G401.6 (cell line): ENCODE measurements around the gene TBX15.
"Not testable (repeated sequence)": the region's sequence is repeated elsewhere in the genome, so short reads cannot be mapped to it uniquely, and the experiment has no call there.

Source experiments
- FAIRE-seq: peaks from 2 replicates; lab custom pipeline; 2012; peaks lifted over from hg19 to GRCh38; lab: Jason Lieb, UNC

TBX15 gene

GRCh38 chr1:118958140-118958539 is 30.0 kb downstream of the TBX15 start:
- FAIRE-seq = no peak

GRCh38 chr1:118957579-118957978 is 30.6 kb downstream of the TBX15 start:
- not testable (repeated sequence) for FAIRE-seq

- FAIRE-seq = no peak
These were observed 33.7 kb downstream of the TBX15 start for GRCh38 chr1:118954301-118954905.

- FAIRE-seq = no peak
These were observed 36.7 kb downstream of the TBX15 start for GRCh38 chr1:118951270-118951936.

GRCh38 chr1:118949315-118949714 is 38.8 kb downstream of the TBX15 start:
- FAIRE-seq = no peak

GRCh38 chr1:118948846-118949245 is 39.3 kb downstream of the TBX15 start:
- no peak for FAIRE-seq

- FAIRE-seq = no peak
These were observed 39.8 kb downstream of the TBX15 start for GRCh38 chr1:118948351-118948750.

- FAIRE-seq = no peak
These were observed 40.4 kb downstream of the TBX15 start for GRCh38 chr1:118947790-118948189.

- no peak for FAIRE-seq
These were observed 41.0 kb downstream of the TBX15 start for GRCh38 chr1:118947003-118947765.

GRCh38 chr1:118945489-118945888 is 42.7 kb downstream of the TBX15 start:
- FAIRE-seq = no peak

GRCh38 chr1:118944546-118944945 is 43.6 kb downstream of the TBX15 start:
- no peak for FAIRE-seq

GRCh38 chr1:118944133-118944532 is 44.0 kb downstream of the TBX15 start:
- FAIRE-seq = no peak

GRCh38 chr1:118940957-118941356 is 47.2 kb downstream of the TBX15 start:
- no peak for FAIRE-seq

- FAIRE-seq = no peak
These were observed 50.6 kb downstream of the TBX15 start for GRCh38 chr1:118937413-118938072.

GRCh38 chr1:118934706-118935105 is 53.4 kb downstream of the TBX15 start:
- FAIRE-seq = no peak

GRCh38 chr1:118933051-118933781 is 54.9 kb downstream of the TBX15 start:
- FAIRE-seq = no peak

GRCh38 chr1:118931876-118932275 is 56.3 kb downstream of the TBX15 start:
- no peak for FAIRE-seq

- no peak for FAIRE-seq
These were observed 59.2 kb downstream of the TBX15 start for GRCh38 chr1:118928739-118929554.

GRCh38 chr1:118927427-118928187 is 60.5 kb downstream of the TBX15 start:
- no peak for FAIRE-seq

- no peak for FAIRE-seq
These were observed 61.9 kb downstream of the TBX15 start for GRCh38 chr1:118926261-118926660.

- FAIRE-seq = no peak
These were observed 62.5 kb downstream of the TBX15 start for GRCh38 chr1:118925651-118926050.
